OCI-LY3 (cell line): ENCODE data around the gene MPHOSPH10.

Experiments used
- EZH2phosphoT487 ChIP-seq: fragments of 200-600 bp; shearing (Covaris generic); IDR thresholded peaks from 2 replicates; pipeline ENCODE4 v1.6.1; 2018; ENCODE audit warnings: antibody characterized with exemption, mixed run types, low read depth
- TF ChIP-seq, protein P1 (sequence below): fragments of 200-600, 300-600 bp; sonication (generic); IDR thresholded peaks from 2 replicates; pipeline ENCODE4 v1.5.1; 2014; ENCODE audit warnings: antibody characterized with exemption, low read length, low read depth

- no peak for TF ChIP-seq EZH2phosphoT487
- TF ChIP-seq, protein P1, sequence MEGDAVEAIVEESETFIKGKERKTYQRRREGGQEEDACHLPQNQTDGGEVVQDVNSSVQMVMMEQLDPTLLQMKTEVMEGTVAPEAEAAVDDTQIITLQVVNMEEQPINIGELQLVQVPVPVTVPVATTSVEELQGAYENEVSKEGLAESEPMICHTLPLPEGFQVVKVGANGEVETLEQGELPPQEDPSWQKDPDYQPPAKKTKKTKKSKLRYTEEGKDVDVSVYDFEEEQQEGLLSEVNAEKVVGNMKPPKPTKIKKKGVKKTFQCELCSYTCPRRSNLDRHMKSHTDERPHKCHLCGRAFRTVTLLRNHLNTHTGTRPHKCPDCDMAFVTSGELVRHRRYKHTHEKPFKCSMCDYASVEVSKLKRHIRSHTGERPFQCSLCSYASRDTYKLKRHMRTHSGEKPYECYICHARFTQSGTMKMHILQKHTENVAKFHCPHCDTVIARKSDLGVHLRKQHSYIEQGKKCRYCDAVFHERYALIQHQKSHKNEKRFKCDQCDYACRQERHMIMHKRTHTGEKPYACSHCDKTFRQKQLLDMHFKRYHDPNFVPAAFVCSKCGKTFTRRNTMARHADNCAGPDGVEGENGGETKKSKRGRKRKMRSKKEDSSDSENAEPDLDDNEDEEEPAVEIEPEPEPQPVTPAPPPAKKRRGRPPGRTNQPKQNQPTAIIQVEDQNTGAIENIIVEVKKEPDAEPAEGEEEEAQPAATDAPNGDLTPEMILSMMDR: no peak
Observed at GRCh38 chr2:71113843-71114242, 16.6 kb upstream of the MPHOSPH10 start.
